Measurements from ENCODE around the gene CYP46A1.
A peak's percentile ranks its signal among the peaks of the same experiment; 100 is the strongest.

Gene CYP46A1

GRCh38 chr14:99670361-99671234, 13.5 kb upstream of the CYP46A1 start:
- Histone ChIP-seq H3K4me3 (ENCODE audit: low read depth, low read length) (no peak overlapping the region), H3K4me1 (no peaks in the 10 kb centered on the region), H3K27me3 (no peaks in the 10 kb centered on the region), H3K9me3 (no peaks in the 10 kb centered on the region), H3K36me3 (no peaks in the 10 kb centered on the region)
- TF ChIP-seq CTCF (IDR thresholded peaks at IDR 0.05; ENCODE audit: low read depth, low read length), result no peak
- no peak for DNase-seq

GRCh38 chr14:99671235-99672224, 12.6 kb upstream of the CYP46A1 start:
- DNase-seq, result peak; percentile 4
- no peak for TF ChIP-seq CTCF (IDR thresholded peaks at IDR 0.05; ENCODE audit: low read depth, low read length)
- Histone ChIP-seq H3K9me3 (no peaks in the 10 kb centered on the region), H3K4me1 (no peaks in the 10 kb centered on the region), H3K36me3 (no peaks in the 10 kb centered on the region), H3K4me3 (ENCODE audit: low read depth, low read length) (no peak overlapping the region), H3K27me3 (no peaks in the 10 kb centered on the region)

DNA sequence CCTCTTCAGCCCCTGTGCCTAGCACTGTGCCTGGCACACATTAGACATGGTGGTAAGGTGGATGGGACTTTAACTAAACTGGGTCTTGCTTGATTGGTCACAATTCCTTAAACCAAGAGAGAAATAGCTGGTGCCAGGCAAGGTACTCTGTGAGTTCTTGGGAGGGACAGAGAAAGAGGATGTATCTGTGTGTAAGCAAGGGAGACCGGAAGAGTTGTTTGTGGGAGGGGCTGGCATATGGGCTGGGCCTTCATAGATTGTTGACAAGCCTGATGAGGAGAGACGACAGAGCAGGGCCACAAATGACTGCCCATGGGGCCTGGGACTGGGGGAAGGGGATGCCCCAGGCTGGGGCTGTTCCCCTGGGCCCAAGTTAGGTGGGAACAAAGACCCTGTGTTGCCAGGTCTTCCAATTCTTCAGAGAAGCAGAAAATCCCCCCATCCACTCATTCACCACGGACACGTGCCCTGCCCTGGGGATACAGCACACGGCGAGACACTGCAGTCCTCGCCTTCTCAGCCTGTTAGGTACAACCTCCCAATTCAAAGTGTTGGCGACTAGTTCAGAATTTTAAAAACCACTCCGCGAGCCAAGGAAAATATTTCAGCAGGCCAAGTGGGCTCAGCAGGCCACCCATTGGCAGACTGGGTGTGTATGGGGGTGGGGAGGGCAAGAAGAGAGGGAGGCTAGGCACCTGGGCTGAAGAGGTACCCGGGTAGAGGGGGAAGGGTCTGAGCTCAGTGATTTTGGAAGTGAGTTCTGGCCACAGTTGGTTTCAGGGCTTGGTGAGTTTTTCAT, 11.4 kb upstream of the CYP46A1 start:
- no peaks in the 10 kb centered on the region for H3K4me1 ChIP-seq
- peak; percentile 6 for DNase-seq
- no peaks in the 10 kb centered on the region for H3K27me3 ChIP-seq
- H3K9me3 ChIP-seq, result no peaks in the 10 kb centered on the region; the same call in none of the 2 replicates
- H3K4me3 ChIP-seq (ENCODE audit: low read depth, low read length), result no peak overlapping the region
- no peak for TF ChIP-seq CTCF (IDR thresholded peaks at IDR 0.05; ENCODE audit: low read depth, low read length)
- H3K36me3 ChIP-seq, result no peaks in the 10 kb centered on the region

- Histone ChIP-seq H3K4me1 (no peaks in the 10 kb centered on the region), H3K36me3 (no peaks in the 10 kb centered on the region), H3K9me3 (no peaks in the 10 kb centered on the region; the same call in none of the 2 replicates), H3K4me3 (ENCODE audit: low read depth, low read length) (no peak overlapping the region), H3K27me3 (no peaks in the 10 kb centered on the region)
- TF ChIP-seq CTCF (IDR thresholded peaks at IDR 0.05; ENCODE audit: low read depth, low read length), result no peak
- no peak for DNase-seq
Observed at GRCh38 chr14:99673305-99674063, 10.6 kb upstream of the CYP46A1 start.

DNA sequence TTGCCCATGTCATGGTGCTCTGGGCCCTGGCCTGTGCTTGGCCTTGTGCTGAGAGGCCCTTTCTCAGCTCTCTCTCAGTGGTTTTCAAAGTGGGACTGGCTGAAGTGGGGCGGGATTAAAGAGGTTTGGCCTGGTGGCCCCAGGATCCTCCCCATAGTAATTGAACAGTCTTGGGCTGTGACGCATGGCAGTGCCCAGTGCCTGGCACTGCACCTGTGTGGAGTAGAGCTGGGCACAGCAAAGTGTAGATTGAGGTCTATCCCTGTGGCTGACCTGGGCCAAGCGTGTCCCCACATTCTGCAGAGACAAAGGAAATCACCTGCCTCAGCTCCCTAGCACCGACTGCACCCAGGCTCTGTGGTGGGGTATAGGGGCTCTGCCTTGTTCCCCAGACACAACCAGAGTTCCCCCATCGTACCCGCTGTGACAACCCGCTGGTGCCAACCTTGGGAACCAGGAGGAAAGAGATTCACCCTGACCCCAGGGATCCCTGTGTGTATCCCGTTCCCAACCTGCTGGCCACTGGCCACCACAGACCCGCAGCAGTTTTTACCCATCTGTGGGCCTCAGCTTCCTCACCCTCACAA, 9.9 kb upstream of the CYP46A1 start:
- H3K27me3 ChIP-seq, result no peaks in the 10 kb centered on the region
- no peaks in the 10 kb centered on the region; the same call in none of the 2 replicates for H3K9me3 ChIP-seq
- no peaks in the 10 kb centered on the region for H3K4me1 ChIP-seq
- H3K4me3 ChIP-seq (ENCODE audit: low read depth, low read length), result no peak overlapping the region
- H3K36me3 ChIP-seq, result no peaks in the 10 kb centered on the region
- no peak for DNase-seq
- no peak for TF ChIP-seq CTCF (IDR thresholded peaks at IDR 0.05; ENCODE audit: low read depth, low read length)
